ENCODE measurements around the gene STAB2. TPM values are rescaled to one million over a fixed set of nuclear protein-coding genes. Genes with fewer than 3 reads are reported as not detected.

STAB2 gene
- total RNA-seq, 1 donor from 2014 or later, result not detected

GRCh38 chr12:103654816-103655215 is 67.7 kb downstream of the STAB2 start:
- Histone ChIP-seq H3K9ac (no peak overlapping the region), H3K4me1 (peaks cover 1% of the 10 kb centered on the region), H2AFZ (replicated peaks) (no peak overlapping the region), H3K27ac (no peak overlapping the region), H3F3A (ENCODE audit: low read depth) (peaks cover 3% of the 10 kb centered on the region), H4K20me1 (ENCODE audit: low read depth) (no peaks in the 10 kb centered on the region), H3K36me3 (no peaks in the 10 kb centered on the region), H3K4me3 (no peak overlapping the region), H3K9me3 (ENCODE audit: low read depth) (no peaks in the 10 kb centered on the region), H3K4me2 (no peak overlapping the region), H3K79me2 (ENCODE audit: low read depth) (no peaks in the 10 kb centered on the region), H3K27me3 (no peaks in the 10 kb centered on the region)
- Mint-ChIP-seq H3K27me3 (ENCODE audit: insufficient read depth, low read depth) (peaks cover 2% of the 10 kb centered on the region), H3K27ac (no peak overlapping the region), H3K4me3 (no peak overlapping the region), H3K36me3 (no peaks in the 10 kb centered on the region), H3K9me3 (no peaks in the 10 kb centered on the region), H3K4me1 (peaks cover 7% of the 10 kb centered on the region)
- no peak for DNase-seq (ENCODE audit: low spot score)
- TF ChIP-seq EZH2phosphoT487 (IDR thresholded peaks at IDR 0.05), result no peak
- TF ChIP-seq CTCF (IDR thresholded peaks at IDR 0.05), result no peak
- no peak for TF ChIP-seq EZH2 (IDR thresholded peaks at IDR 0.05)

DNA sequence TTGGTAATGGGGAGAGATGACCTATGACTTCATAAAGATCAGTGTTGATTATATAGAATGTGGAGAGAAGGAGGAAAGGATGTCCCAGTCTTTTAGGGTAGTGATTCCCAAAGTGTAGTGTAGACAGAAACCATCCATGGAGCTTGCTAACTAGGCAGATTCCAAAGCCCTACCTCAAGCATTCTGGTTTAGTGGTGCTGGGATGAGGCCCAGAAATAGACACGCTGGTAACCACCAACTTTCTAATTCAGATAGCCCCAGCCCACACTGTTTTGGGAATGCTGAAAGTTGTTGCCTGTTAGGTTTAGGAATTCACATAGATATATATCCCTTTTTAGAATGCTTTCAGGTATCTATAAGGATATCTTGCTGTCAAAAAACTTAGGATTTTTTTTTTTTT is 69.2 kb downstream of the STAB2 start:
- H3K4me1 Mint-ChIP-seq, result peaks cover 9% of the 10 kb centered on the region
- no peak for DNase-seq (ENCODE audit: low spot score)
- H3F3A ChIP-seq (ENCODE audit: low read depth), result no peaks in the 10 kb centered on the region
- H3K4me2 ChIP-seq, result no peak overlapping the region
- no peaks in the 10 kb centered on the region for H3K9me3 ChIP-seq (ENCODE audit: low read depth)
- H3K27ac ChIP-seq, result no peak overlapping the region
- no peaks in the 10 kb centered on the region for H4K20me1 ChIP-seq (ENCODE audit: low read depth)
- H3K27me3 Mint-ChIP-seq (ENCODE audit: insufficient read depth, low read depth), result peaks cover 2% of the 10 kb centered on the region
- H3K36me3 Mint-ChIP-seq, result no peaks in the 10 kb centered on the region
- H3K79me2 ChIP-seq (ENCODE audit: low read depth), result no peaks in the 10 kb centered on the region
- H3K4me3 Mint-ChIP-seq, result no peak overlapping the region
- peaks cover 4% of the 10 kb centered on the region for H3K4me1 ChIP-seq
- H3K36me3 ChIP-seq, result no peaks in the 10 kb centered on the region
- no peak overlapping the region for H2AFZ ChIP-seq (replicated peaks)
- TF ChIP-seq EZH2phosphoT487 (IDR thresholded peaks at IDR 0.05) (no peak), EZH2 (IDR thresholded peaks at IDR 0.05) (no peak)
- no peak overlapping the region for H3K4me3 ChIP-seq
- H3K27ac Mint-ChIP-seq, result no peak overlapping the region
- H3K9ac ChIP-seq, result no peak overlapping the region
- no peaks in the 10 kb centered on the region for H3K27me3 ChIP-seq
- H3K9me3 Mint-ChIP-seq, result no peaks in the 10 kb centered on the region

DNA sequence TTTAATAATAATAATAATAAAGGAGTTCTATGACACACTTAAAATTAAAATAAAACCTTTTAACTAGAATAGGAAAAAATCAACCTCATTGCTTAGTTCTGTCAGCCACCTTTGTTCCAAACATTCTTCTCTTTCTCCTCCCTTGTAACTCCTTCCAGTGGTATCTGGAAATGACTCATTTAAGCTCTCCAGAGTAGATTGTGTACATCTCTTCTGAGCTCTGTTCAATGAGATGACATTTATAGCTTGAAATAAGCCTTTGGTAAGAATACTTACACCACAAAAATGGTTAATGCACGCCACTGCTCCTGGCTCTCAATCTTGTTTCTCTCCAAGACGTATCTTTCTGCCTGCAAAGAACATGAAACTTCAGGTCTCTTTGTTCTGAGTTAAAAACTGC is 70.3 kb downstream of the STAB2 start:
- Histone ChIP-seq H2AFZ (replicated peaks) (no peak overlapping the region), H4K20me1 (ENCODE audit: low read depth) (no peaks in the 10 kb centered on the region), H3K36me3 (no peaks in the 10 kb centered on the region), H3K9me3 (ENCODE audit: low read depth) (no peaks in the 10 kb centered on the region), H3K27me3 (no peaks in the 10 kb centered on the region), H3K9ac (no peak overlapping the region), H3K4me1 (peaks cover 4% of the 10 kb centered on the region), H3K27ac (no peak overlapping the region), H3K4me2 (no peak overlapping the region), H3K4me3 (no peak overlapping the region), H3K79me2 (ENCODE audit: low read depth) (no peaks in the 10 kb centered on the region), H3F3A (ENCODE audit: low read depth) (no peaks in the 10 kb centered on the region)
- H3K36me3 Mint-ChIP-seq, result no peaks in the 10 kb centered on the region
- H3K9me3 Mint-ChIP-seq, result no peaks in the 10 kb centered on the region
- H3K4me1 Mint-ChIP-seq, result peaks cover 9% of the 10 kb centered on the region
- no peak for DNase-seq (ENCODE audit: low spot score)
- no peak overlapping the region for H3K27ac Mint-ChIP-seq
- peaks cover 8% of the 10 kb centered on the region for H3K27me3 Mint-ChIP-seq (ENCODE audit: insufficient read depth, low read depth)
- no peak overlapping the region for H3K4me3 Mint-ChIP-seq
- no peak for TF ChIP-seq EZH2 (IDR thresholded peaks at IDR 0.05)
- no peak for TF ChIP-seq CTCF (IDR thresholded peaks at IDR 0.05)
- TF ChIP-seq EZH2phosphoT487 (IDR thresholded peaks at IDR 0.05), result no peak

- no peaks in the 10 kb centered on the region for H3K36me3 ChIP-seq
- no peak overlapping the region for H3K4me3 ChIP-seq
- no peaks in the 10 kb centered on the region for H3K9me3 ChIP-seq (ENCODE audit: low read depth)
- no peak overlapping the region for H3K27ac ChIP-seq
- H2AFZ ChIP-seq (replicated peaks), result no peak overlapping the region
- H3K4me1 ChIP-seq, result peaks cover 15% of the 10 kb centered on the region
- no peaks in the 10 kb centered on the region for H3K79me2 ChIP-seq (ENCODE audit: low read depth)
- TF ChIP-seq EZH2 (IDR thresholded peaks at IDR 0.05) (no peak), EZH2phosphoT487 (IDR thresholded peaks at IDR 0.05) (no peak), CTCF (IDR thresholded peaks at IDR 0.05) (no peak)
- no peak overlapping the region for H3K27ac Mint-ChIP-seq
- DNase-seq (ENCODE audit: low spot score), result no peak
- no peaks in the 10 kb centered on the region for H3F3A ChIP-seq (ENCODE audit: low read depth)
- H3K9me3 Mint-ChIP-seq, result no peaks in the 10 kb centered on the region
- peaks cover 11% of the 10 kb centered on the region for H3K4me1 Mint-ChIP-seq
- no peaks in the 10 kb centered on the region for H3K36me3 Mint-ChIP-seq
- no peak overlapping the region for H3K4me3 Mint-ChIP-seq
- H3K9ac ChIP-seq, result no peak overlapping the region
- H4K20me1 ChIP-seq (ENCODE audit: low read depth), result no peaks in the 10 kb centered on the region
- H3K4me2 ChIP-seq, result no peak overlapping the region
- H3K27me3 ChIP-seq, result no peaks in the 10 kb centered on the region
- peaks cover 10% of the 10 kb centered on the region for H3K27me3 Mint-ChIP-seq (ENCODE audit: insufficient read depth, low read depth)
These were observed 77.6 kb downstream of the STAB2 start for GRCh38 chr12:103664626-103665025.

Measured in neural progenitor cell (in vitro differentiated cells).